ENCODE measurements around the gene RPL29. TPM values are rescaled to one million over a fixed set of nuclear protein-coding genes. Genes with fewer than 3 reads are reported as not detected.
A peak's percentile ranks its signal among the peaks of the same experiment; 100 is the strongest.

RPL29 gene
- total RNA-seq, 1 donor from 2014 or later: 1,471 TPM

- Mint-ChIP-seq H3K27me3 (ENCODE audit: low read depth) (no peaks in the 10 kb centered on the region), H3K36me3 (ENCODE audit: low read depth) (no peaks in the 10 kb centered on the region), H3K4me3 (no peak overlapping the region), H3K9me3 (no peaks in the 10 kb centered on the region), H3K4me1 (peaks cover 58% of the 10 kb centered on the region), H3K27ac (ENCODE audit: unreplicated experiment) (peak overlapping the region; percentile 83)
- no peak for TF ChIP-seq CTCF (conservative IDR thresholded peaks at IDR 0.05)
- no peak for DNase-seq (ENCODE audit: low read depth, low spot score)
These were observed 26.0 kb upstream of the RPL29 start for GRCh38 chr3:52021489-52022268.

- Mint-ChIP-seq H3K4me3 (no peak overlapping the region), H3K27ac (ENCODE audit: unreplicated experiment) (no peak overlapping the region), H3K9me3 (no peaks in the 10 kb centered on the region), H3K36me3 (ENCODE audit: low read depth) (no peaks in the 10 kb centered on the region), H3K4me1 (peaks cover 52% of the 10 kb centered on the region), H3K27me3 (ENCODE audit: low read depth) (no peaks in the 10 kb centered on the region)
- TF ChIP-seq CTCF (conservative IDR thresholded peaks at IDR 0.05): no peak
- DNase-seq (ENCODE audit: low read depth, low spot score): no peak
These were observed 25.1 kb upstream of the RPL29 start for GRCh38 chr3:52020796-52021195.

GRCh38 chr3:52019352-52020080 lies 23.8 kb upstream of the RPL29 start:
- Mint-ChIP-seq H3K27ac (ENCODE audit: unreplicated experiment) (peak overlapping the region; percentile 96), H3K36me3 (ENCODE audit: low read depth) (no peaks in the 10 kb centered on the region), H3K4me3 (no peak overlapping the region), H3K27me3 (ENCODE audit: low read depth) (no peaks in the 10 kb centered on the region), H3K4me1 (peaks cover 39% of the 10 kb centered on the region), H3K9me3 (no peaks in the 10 kb centered on the region)
- no peak for TF ChIP-seq CTCF (conservative IDR thresholded peaks at IDR 0.05)
- DNase-seq (ENCODE audit: low read depth, low spot score): no peak

- Mint-ChIP-seq H3K27me3 (ENCODE audit: low read depth) (no peaks in the 10 kb centered on the region), H3K4me3 (no peak overlapping the region), H3K9me3 (no peaks in the 10 kb centered on the region)
These were observed 22.8 kb upstream of the RPL29 start for GRCh38 chr3:52018319-52019000.

More at GRCh38 chr3:52018319-52019000, 22.8 kb upstream of the RPL29 start:
- peaks cover 30% of the 10 kb centered on the region for H3K4me1 Mint-ChIP-seq
- TF ChIP-seq CTCF (conservative IDR thresholded peaks at IDR 0.05): no peak
- H3K27ac Mint-ChIP-seq (ENCODE audit: unreplicated experiment): no peak overlapping the region
- no peak for DNase-seq (ENCODE audit: low read depth, low spot score)
- no peaks in the 10 kb centered on the region for H3K36me3 Mint-ChIP-seq (ENCODE audit: low read depth)

Data from neural crest cell (in vitro differentiated cells).